Erythroblast (primary cell): ENCODE results near the gene ID1.

Experiments
- GATA1 ChIP-seq: IDR thresholded peaks from 2 replicates; pipeline ENCODE4 v1.6.1; 2011; ENCODE audit warnings: low read depth, mild to moderate bottlenecking, control low read depth, low read length, moderate library complexity
- POLR2A ChIP-seq: IDR thresholded peaks from 2 replicates; pipeline ENCODE4 v1.6.1; 2011; ENCODE audit warnings: mild to moderate bottlenecking, low read length

DNA sequence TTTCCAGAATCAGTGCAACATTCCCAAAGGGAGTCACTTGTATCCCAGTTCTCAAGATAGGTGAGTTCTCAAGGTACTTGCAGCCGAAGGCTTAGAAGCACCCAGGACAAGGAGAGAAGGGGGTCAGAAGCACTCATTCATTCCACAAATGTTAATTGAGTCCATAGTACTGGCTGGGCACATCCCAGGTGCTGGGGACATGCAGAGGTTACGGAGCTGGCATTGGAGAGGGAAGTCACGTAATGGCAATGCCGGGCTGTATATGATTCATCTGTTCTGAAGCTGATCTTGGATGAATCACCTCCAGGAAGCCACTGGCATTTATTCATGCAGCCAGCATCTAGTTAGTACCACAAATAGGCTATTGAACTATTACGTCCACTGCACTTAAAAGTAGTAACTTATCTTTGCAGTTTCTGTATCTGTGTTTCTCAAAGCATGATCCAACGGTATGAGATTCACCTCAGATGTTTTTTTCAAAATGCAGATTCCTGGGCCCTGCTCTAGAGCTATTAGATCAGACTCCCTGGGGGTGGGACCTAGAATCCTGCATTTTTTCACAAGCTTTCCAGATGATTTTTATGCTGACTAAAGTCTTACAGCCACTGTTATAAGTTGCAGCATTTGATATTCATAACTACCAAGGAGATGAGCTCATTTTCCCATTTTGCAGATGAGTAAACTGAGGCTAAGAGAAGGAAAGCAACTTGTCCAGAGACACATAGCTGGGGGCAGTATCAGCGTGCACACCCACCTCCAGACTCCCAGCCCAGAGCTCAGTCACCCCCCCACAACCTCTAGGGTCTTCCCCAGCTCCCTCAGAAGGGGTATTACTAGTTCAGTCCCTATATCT lies 44.1 kb upstream of the ID1 start:
- TF ChIP-seq POLR2A (no peak), GATA1 (no peak)
